HG02938 (cell line): ENCODE measurements around the gene FUT7.
A peak's percentile ranks its signal among the peaks of the same experiment; 100 is the strongest.

ENCODE experiments used
- ATAC-seq: cut with Tn5 transposase; IDR thresholded peaks from one replicate; pipeline ENCODE4 v1.9.1; 2021; ENCODE audit warnings: mild to moderate bottlenecking, moderate library complexity; ENCODE audit not compliant: unreplicated experiment

Gene FUT7

GRCh38 chr9:137031904-137032640 is at the start of gene FUT7:
Gene FUT7, minus strand, starts transcription at chr9:137032088. Its CDS starts 97 bp downstream, at chr9:137031991.
- no peak for ATAC-seq

- no peak for ATAC-seq
These were observed 48.6 kb upstream of the FUT7 start for GRCh38 chr9:137080260-137081122.

- no peak for ATAC-seq
These were observed 47.5 kb upstream of the FUT7 start for GRCh38 chr9:137079401-137079787.

- no peak for ATAC-seq
These were observed 47.0 kb upstream of the FUT7 start for GRCh38 chr9:137078701-137079400.

- peak; percentile 34 for ATAC-seq
These were observed 46.1 kb upstream of the FUT7 start for GRCh38 chr9:137077758-137078693.

GRCh38 chr9:137077010-137077747 is 45.3 kb upstream of the FUT7 start, which contains the start of gene UAP1L1:
Gene UAP1L1, plus strand, starts transcription at chr9:137077517. Its CDS starts 16 bp downstream, at chr9:137077533.
- ATAC-seq = peak; percentile 43

GRCh38 chr9:137076636-137077009 is 44.7 kb upstream of the FUT7 start:
- no peak for ATAC-seq

- ATAC-seq = no peak
These were observed 43.4 kb upstream of the FUT7 start for GRCh38 chr9:137075275-137075775.

- no peak for ATAC-seq
These were observed 42.9 kb upstream of the FUT7 start for GRCh38 chr9:137074657-137075274.

GRCh38 chr9:137073992-137074399 is 42.1 kb upstream of the FUT7 start:
- no peak for ATAC-seq

- no peak for ATAC-seq
These were observed 39.4 kb upstream of the FUT7 start for GRCh38 chr9:137071282-137071681.

- ATAC-seq = peak; percentile 16
These were observed 39.0 kb upstream of the FUT7 start for GRCh38 chr9:137070906-137071275.

- peak; percentile 78 for ATAC-seq
These were observed 38.5 kb upstream of the FUT7 start, which contains the start of gene SAPCD2 for GRCh38 chr9:137070201-137070905. Gene SAPCD2, minus strand, starts transcription at chr9:137070557. Its CDS starts 97 bp downstream, at chr9:137070460.

- no peak for ATAC-seq
These were observed 37.7 kb upstream of the FUT7 start for GRCh38 chr9:137069508-137070091.

GRCh38 chr9:137068539-137069507 is 36.9 kb upstream of the FUT7 start:
- ATAC-seq = no peak

- ATAC-seq = no peak
These were observed 36.1 kb upstream of the FUT7 start for GRCh38 chr9:137067860-137068538.
